HCT116 (cell line): Measurements from ENCODE around the gene ASB3. TPM values are rescaled to one million over a fixed set of nuclear protein-coding genes. Genes with fewer than 3 reads are reported as not detected.

Experiments used
- ATAC-seq: fragments of 200-7000 bp; cut with Tn5 transposase; 2 replicates; pipeline ENCODE4 v1.9.1; 2020; ENCODE audit warnings: mild to moderate bottlenecking, moderate library complexity
- BruUV-seq: library from RNA; stranded (reverse); fragments of 400-500 nt; replicated peaks from 2 replicates; lab custom pipeline; 2021; lab: Mats Ljungman, UMichigan
- CTCF ChIA-PET: fragments of 300-600 bp; sonication (Branson Sonifier 250); formaldehyde crosslinking; loops from one replicate; lab custom pipeline; 2021; ENCODE audit warnings: antibody characterized with exemption; lab: Charles Lee
- POLR2A ChIA-PET: fragments of 300-600, 350-600 bp; sonication (Branson Sonifier 250); formaldehyde crosslinking; loops from one replicate; lab custom pipeline; 2021; ENCODE audit warnings: antibody characterized with exemption; lab: Charles Lee
- RAD21 ChIA-PET, 2 experiments: fragments of 300-600 bp; sonication (Branson Sonifier 250); formaldehyde crosslinking; loops; one replicate each; lab custom pipeline; 2023; ENCODE audit warnings: low total read pairs in 2 of 2; ENCODE audit not compliant: uncharacterized antibody in 2 of 2, unreplicated experiment in 2 of 2, low non-redundant PET in 1 of 2; lab: Charles Lee
- DNase-seq: peaks from one replicate; pipeline ENCODE4 v3.0.0-alpha.2; 2010; ENCODE audit warnings: low read depth, low spot score
- H2AFZ ChIP-seq: fragments of 200-600 bp; shearing (Covaris generic), sonication (generic); 2 replicates; pipeline ENCODE4 v1.6.1; 2017; ENCODE audit warnings: low read depth, mixed run types, mixed read lengths, antibody characterized with exemption, low read length; ENCODE audit not compliant: poor library complexity, severe bottlenecking
- H3K27ac ChIP-seq: 2 replicates; pipeline ENCODE4 v1.5.1; 2012; ENCODE audit warnings: low read depth, low read length
- H3K27me3 ChIP-seq: fragments of 200-600 bp; sonication (generic); 2 replicates; pipeline ENCODE4 v1.6.1; 2016; ENCODE audit warnings: mixed run types, low read length, mixed read lengths; ENCODE audit not compliant: insufficient read depth
- H3K36me3 ChIP-seq, 2 experiments: fragments of 200-500 bp in 1 of 2; fragments of 200-600 bp in 1 of 2; sonication (Bioruptor generic) in 1 of 2; sonication (generic) in 1 of 2; 2 replicates each; pipeline versions ENCODE4 v1.5.1 to v1.6.1; 2014 to 2016; ENCODE audit warnings: low read length in 2 of 2, inconsistent platforms in 1 of 2, mixed read lengths in 1 of 2, mixed run types in 1 of 2; ENCODE audit not compliant: insufficient read depth in 2 of 2, control insufficient read depth in 1 of 2
- H3K4me1 ChIP-seq, 2 experiments: fragments of 200-600 bp in 1 of 2; sonication (generic) in 1 of 2; 2 replicates each; pipeline versions ENCODE4 v1.5.1 to v1.6.1; 2012 to 2017; ENCODE audit warnings: low read length in 2 of 2, inconsistent platforms in 1 of 2, mild to moderate bottlenecking in 1 of 2, mixed read lengths in 1 of 2, mixed run types in 1 of 2, moderate library complexity in 1 of 2; ENCODE audit not compliant: insufficient read depth in 2 of 2, control insufficient read depth in 1 of 2
- H3K4me2 ChIP-seq: fragments of 200-600 bp; sonication (generic); 2 replicates; pipeline ENCODE4 v1.6.1; 2017; ENCODE audit warnings: mixed run types, low read length, mixed read lengths
- H3K4me3 ChIP-seq, 2 experiments: fragments of 200-600 bp in 1 of 2; sonication (generic) in 1 of 2; replicated peaks in 1 of 2; 2 replicates each; pipeline ENCODE4 v1.5.1; 2011 to 2016; ENCODE audit warnings: low read length in 2 of 2, control low read depth in 1 of 2, low read depth in 1 of 2, mild to moderate bottlenecking in 1 of 2, mixed read lengths in 1 of 2, mixed run types in 1 of 2
- H3K79me2 ChIP-seq: fragments of 200-600 bp; sonication (generic); 2 replicates; pipeline ENCODE4 v1.6.1; 2017; ENCODE audit warnings: mild to moderate bottlenecking, mixed run types, low read length, moderate library complexity, mixed read lengths; ENCODE audit not compliant: insufficient read depth
- H3K9ac ChIP-seq: fragments of 200-600 bp; sonication (generic); 2 replicates; pipeline ENCODE4 v1.6.1; 2016; ENCODE audit warnings: low read length, mixed read lengths
- H3K9me2 ChIP-seq: fragments of 200-600 bp; sonication (generic), shearing (Covaris generic); 2 replicates; pipeline ENCODE4 v1.6.1; 2017; ENCODE audit warnings: mixed run types, mild to moderate bottlenecking, moderate library complexity; ENCODE audit not compliant: insufficient read depth
- H3K9me3 ChIP-seq, 2 experiments: fragments of 200-500 bp in 1 of 2; fragments of 200-600 bp in 1 of 2; sonication (Bioruptor generic) in 1 of 2; sonication (generic) in 1 of 2; 2 replicates each; pipeline ENCODE4 v1.6.1; 2014 to 2017; ENCODE audit warnings: low read length in 2 of 2, mixed read lengths in 2 of 2, inconsistent platforms in 1 of 2, low read depth in 1 of 2, mild to moderate bottlenecking in 1 of 2, mixed run types in 1 of 2, moderate library complexity in 1 of 2; ENCODE audit not compliant: control insufficient read depth in 1 of 2, insufficient read depth in 1 of 2
- H4K20me1 ChIP-seq: fragments of 200-600 bp; sonication (generic), shearing (Covaris generic); 2 replicates; pipeline ENCODE4 v1.6.1; 2017; ENCODE audit warnings: mixed run types, mild to moderate bottlenecking, moderate library complexity; ENCODE audit not compliant: insufficient read depth
- CBX3 ChIP-seq: IDR thresholded peaks from 2 replicates; pipeline ENCODE4 v1.6.1; 2012; ENCODE audit warnings: low read depth
- CEBPB ChIP-seq: IDR thresholded peaks from 2 replicates; pipeline ENCODE4 v1.6.1; 2012; ENCODE audit warnings: low read depth
- EGR1 ChIP-seq: IDR thresholded peaks from 2 replicates; pipeline ENCODE4 v1.6.1; 2012; ENCODE audit warnings: low read depth
- ELF1 ChIP-seq: IDR thresholded peaks from 2 replicates; pipeline ENCODE4 v1.6.1; 2012; ENCODE audit warnings: low read depth, borderline replicate concordance
- EZH2phosphoT487 ChIP-seq: fragments of 200-600 bp; IDR thresholded peaks from 2 replicates; pipeline ENCODE4 v1.6.1; 2018; ENCODE audit warnings: antibody characterized with exemption, borderline replicate concordance
- FOSL1 ChIP-seq: IDR thresholded peaks from 2 replicates; pipeline ENCODE4 v1.6.1; 2012; ENCODE audit warnings: low read depth
- JUND ChIP-seq: IDR thresholded peaks from 2 replicates; pipeline ENCODE4 v1.6.1; 2012
- POLR2A ChIP-seq: IDR thresholded peaks from 2 replicates; pipeline ENCODE4 v1.7.0; 2011; ENCODE audit warnings: borderline replicate concordance; ENCODE audit not compliant: insufficient read depth, insufficient read length; ENCODE audit errors: extremely low read depth
- POLR2AphosphoS5 ChIP-seq: IDR thresholded peaks from 2 replicates; pipeline ENCODE4 v1.6.1; 2011; ENCODE audit warnings: mild to moderate bottlenecking, low read depth, low read length, moderate library complexity
- RAD21 ChIP-seq: IDR thresholded peaks from 2 replicates; pipeline ENCODE4 v1.6.1; 2012; ENCODE audit warnings: low read depth, mild to moderate bottlenecking
- SIN3A ChIP-seq: IDR thresholded peaks from 2 replicates; pipeline ENCODE4 v1.6.1; 2012; ENCODE audit warnings: low read depth
- TCF7L2 ChIP-seq: IDR thresholded peaks from 2 replicates; pipeline ENCODE4 v1.7.0; 2011; ENCODE audit warnings: borderline replicate concordance, inconsistent platforms; ENCODE audit not compliant: insufficient read depth, insufficient read length; ENCODE audit errors: extremely low read depth
- YY1 ChIP-seq: IDR thresholded peaks from 2 replicates; pipeline ENCODE4 v1.6.1; 2011; ENCODE audit warnings: low read length, low read depth, moderate library complexity, mild to moderate bottlenecking; ENCODE audit not compliant: insufficient replicate concordance; ENCODE audit errors: extremely low read depth
- ZFX ChIP-seq: fragments of 450-650 bp; IDR thresholded peaks from 2 replicates; pipeline ENCODE4 v1.6.1; 2017
- ZNF274 ChIP-seq: fragments of 200-500 bp; sonication (Bioruptor generic); IDR thresholded peaks from 2 replicates; pipeline ENCODE4 v1.6.1; 2014; ENCODE audit warnings: mild to moderate bottlenecking, low read depth, low read length, inconsistent platforms
- intact Hi-C: fragments of 100-400 bp; cut with micrococcal nuclease; formaldehyde crosslinking; loops from 2 replicates; pipeline ENCODE4 v1.10.0; 2022
- total RNA-seq: library from RNA; stranded (reverse); gene quantifications from one replicate; pipeline ENCODE4 v1.2.1, GENCODE V29; 2021; ENCODE audit not compliant: unreplicated experiment
- TF ChIP-seq, protein P1 (sequence below): IDR thresholded peaks from 2 replicates; pipeline ENCODE4 v1.6.1; 2012
- TF ChIP-seq, protein P2 (sequence below): IDR thresholded peaks from 2 replicates; pipeline ENCODE4 v1.6.1; 2012
- TF ChIP-seq, protein P3 (sequence below): IDR thresholded peaks from 2 replicates; pipeline ENCODE4 v1.6.1; 2012; ENCODE audit warnings: low read depth

Gene ASB3
- total RNA-seq, 1 experiment from 2014 or later: 17.3 TPM

DNA sequence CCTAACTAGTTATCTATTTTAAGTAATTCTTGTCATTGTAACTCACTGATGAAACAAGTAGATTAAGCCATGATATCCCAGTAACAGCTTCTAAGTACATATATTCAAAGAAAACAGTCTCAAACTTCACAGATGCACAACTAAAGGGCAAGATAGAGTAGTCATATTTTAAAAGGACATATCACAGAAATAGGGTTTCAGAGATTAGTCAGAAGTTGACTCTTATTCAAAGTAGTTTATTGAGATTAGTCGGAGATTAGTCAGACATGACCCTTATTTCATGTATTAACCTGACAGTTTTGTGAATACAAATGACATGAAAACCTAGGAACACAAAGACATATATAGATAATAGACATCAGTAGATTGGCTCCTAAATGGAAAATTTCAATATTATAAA, 35.0 kb downstream of the ASB3 start:
- POLR2A ChIA-PET: no interaction called here
- TF ChIP-seq FOSL1: peak; percentile 55; the same call in 1 of the 2 replicates
- TF ChIP-seq, protein P1, sequence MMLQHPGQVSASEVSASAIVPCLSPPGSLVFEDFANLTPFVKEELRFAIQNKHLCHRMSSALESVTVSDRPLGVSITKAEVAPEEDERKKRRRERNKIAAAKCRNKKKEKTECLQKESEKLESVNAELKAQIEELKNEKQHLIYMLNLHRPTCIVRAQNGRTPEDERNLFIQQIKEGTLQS: no peak
- TF ChIP-seq, all 23 proteins: peak for 1
- Histone ChIP-seq H3K4me3 (no peak overlapping the region), H3K36me3 (peaks cover 0 to 3% of the 10 kb centered on the region in 2 experiments; a peak in 1 of 4 replicates), H3K4me2 (peak overlapping the region; percentile 27), H3K27ac (no peak overlapping the region), H2AFZ (no peak overlapping the region), H3K27me3 (no peaks in the 10 kb centered on the region), H3K79me2 (no peaks in the 10 kb centered on the region), H3K9me3 (no peaks in the 10 kb centered on the region), H4K20me1 (no peaks in the 10 kb centered on the region), H3K9me2 (no peaks in the 10 kb centered on the region), H3K4me1 (peaks cover 0 to 13% of the 10 kb centered on the region in 2 experiments; a peak in 2 of 4 replicates), H3K9ac (no peak overlapping the region)
- intact Hi-C loops: no loop called here
- ChIA-PET CTCF (no interaction called here), RAD21 (no interaction called here)
- BruUV-seq: no TSS peak
- ATAC-seq (no peak), DNase-seq (no peak)

DNA sequence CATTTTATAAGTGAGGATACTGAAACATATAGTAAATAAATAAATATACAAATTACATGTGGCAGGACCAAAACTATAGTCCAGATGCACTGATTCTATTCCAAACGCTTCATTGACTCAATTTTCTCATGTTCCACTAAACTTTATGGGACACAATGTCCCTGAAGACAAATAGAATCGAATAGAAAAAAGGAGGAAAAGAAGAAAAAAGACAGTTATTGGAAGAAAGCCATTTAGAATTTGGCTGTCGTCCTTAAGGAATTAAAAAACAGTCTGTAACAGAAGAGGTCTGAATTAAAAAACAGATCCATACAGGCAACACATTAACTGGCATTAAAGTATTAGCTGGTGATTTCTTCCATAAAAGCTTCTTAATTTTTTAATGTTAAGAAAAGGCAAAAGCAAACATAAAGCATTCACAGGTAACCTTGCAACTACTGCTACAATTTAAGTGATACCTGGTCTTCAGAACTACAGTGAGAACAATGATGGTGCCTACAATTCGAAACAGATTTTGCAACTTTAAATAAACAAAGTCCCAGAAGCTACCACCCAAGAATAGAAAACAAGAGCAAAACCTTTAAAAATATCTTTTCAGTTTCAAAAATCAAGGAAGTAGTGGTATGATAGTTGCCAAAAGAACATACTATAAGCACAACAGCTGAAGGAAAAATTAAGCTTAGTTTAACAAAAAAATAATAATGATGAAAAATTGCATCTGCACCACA, 36.5 kb downstream of the ASB3 start:
- H3K27me3 ChIP-seq: no peaks in the 10 kb centered on the region
- H3K36me3 ChIP-seq: no peaks in the 10 kb centered on the region
- no peak overlapping the region for H3K4me3 ChIP-seq
- ATAC-seq: no peak
- H3K27ac ChIP-seq: no peak overlapping the region
- H2AFZ ChIP-seq: no peak overlapping the region
- ChIA-PET CTCF (no interaction called here), RAD21 (no interaction called here), POLR2A (no interaction called here)
- peaks cover 0 to 13% of the 10 kb centered on the region in 2 experiments; a peak in 2 of 4 replicates for H3K4me1 ChIP-seq
- H4K20me1 ChIP-seq: no peaks in the 10 kb centered on the region
- no peaks in the 10 kb centered on the region for H3K79me2 ChIP-seq
- no peak for DNase-seq
- no peak overlapping the region for H3K9ac ChIP-seq
- BruUV-seq: no TSS peak
- H3K4me2 ChIP-seq: no peak overlapping the region
- no peaks in the 10 kb centered on the region for H3K9me2 ChIP-seq
- no peaks in the 10 kb centered on the region for H3K9me3 ChIP-seq
- intact Hi-C loops: no loop called here
- TF ChIP-seq EGR1 (no peak), YY1 (no peak), ZNF274 (no peak), POLR2A (no peak), SIN3A (no peak), CBX3 (no peak), ELF1 (no peak), EZH2phosphoT487 (no peak), POLR2AphosphoS5 (no peak), CEBPB (no peak), RAD21 (no peak), ZFX (no peak), JUND (no peak), TCF7L2 (no peak)
- TF ChIP-seq, protein P2, sequence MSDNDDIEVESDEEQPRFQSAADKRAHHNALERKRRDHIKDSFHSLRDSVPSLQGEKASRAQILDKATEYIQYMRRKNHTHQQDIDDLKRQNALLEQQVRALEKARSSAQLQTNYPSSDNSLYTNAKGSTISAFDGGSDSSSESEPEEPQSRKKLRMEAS: no peak
- TF ChIP-seq, protein P3, sequence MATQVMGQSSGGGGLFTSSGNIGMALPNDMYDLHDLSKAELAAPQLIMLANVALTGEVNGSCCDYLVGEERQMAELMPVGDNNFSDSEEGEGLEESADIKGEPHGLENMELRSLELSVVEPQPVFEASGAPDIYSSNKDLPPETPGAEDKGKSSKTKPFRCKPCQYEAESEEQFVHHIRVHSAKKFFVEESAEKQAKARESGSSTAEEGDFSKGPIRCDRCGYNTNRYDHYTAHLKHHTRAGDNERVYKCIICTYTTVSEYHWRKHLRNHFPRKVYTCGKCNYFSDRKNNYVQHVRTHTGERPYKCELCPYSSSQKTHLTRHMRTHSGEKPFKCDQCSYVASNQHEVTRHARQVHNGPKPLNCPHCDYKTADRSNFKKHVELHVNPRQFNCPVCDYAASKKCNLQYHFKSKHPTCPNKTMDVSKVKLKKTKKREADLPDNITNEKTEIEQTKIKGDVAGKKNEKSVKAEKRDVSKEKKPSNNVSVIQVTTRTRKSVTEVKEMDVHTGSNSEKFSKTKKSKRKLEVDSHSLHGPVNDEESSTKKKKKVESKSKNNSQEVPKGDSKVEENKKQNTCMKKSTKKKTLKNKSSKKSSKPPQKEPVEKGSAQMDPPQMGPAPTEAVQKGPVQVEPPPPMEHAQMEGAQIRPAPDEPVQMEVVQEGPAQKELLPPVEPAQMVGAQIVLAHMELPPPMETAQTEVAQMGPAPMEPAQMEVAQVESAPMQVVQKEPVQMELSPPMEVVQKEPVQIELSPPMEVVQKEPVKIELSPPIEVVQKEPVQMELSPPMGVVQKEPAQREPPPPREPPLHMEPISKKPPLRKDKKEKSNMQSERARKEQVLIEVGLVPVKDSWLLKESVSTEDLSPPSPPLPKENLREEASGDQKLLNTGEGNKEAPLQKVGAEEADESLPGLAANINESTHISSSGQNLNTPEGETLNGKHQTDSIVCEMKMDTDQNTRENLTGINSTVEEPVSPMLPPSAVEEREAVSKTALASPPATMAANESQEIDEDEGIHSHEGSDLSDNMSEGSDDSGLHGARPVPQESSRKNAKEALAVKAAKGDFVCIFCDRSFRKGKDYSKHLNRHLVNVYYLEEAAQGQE: no peak
